Measurements from ENCODE around the gene PLK3. TPM values are rescaled to one million over a fixed set of nuclear protein-coding genes. Genes with fewer than 3 reads are reported as not detected.

The PLK3 gene
- total RNA-seq, 2 experiments from 2014 or later, result 52.1 to 52.7 TPM

DNA sequence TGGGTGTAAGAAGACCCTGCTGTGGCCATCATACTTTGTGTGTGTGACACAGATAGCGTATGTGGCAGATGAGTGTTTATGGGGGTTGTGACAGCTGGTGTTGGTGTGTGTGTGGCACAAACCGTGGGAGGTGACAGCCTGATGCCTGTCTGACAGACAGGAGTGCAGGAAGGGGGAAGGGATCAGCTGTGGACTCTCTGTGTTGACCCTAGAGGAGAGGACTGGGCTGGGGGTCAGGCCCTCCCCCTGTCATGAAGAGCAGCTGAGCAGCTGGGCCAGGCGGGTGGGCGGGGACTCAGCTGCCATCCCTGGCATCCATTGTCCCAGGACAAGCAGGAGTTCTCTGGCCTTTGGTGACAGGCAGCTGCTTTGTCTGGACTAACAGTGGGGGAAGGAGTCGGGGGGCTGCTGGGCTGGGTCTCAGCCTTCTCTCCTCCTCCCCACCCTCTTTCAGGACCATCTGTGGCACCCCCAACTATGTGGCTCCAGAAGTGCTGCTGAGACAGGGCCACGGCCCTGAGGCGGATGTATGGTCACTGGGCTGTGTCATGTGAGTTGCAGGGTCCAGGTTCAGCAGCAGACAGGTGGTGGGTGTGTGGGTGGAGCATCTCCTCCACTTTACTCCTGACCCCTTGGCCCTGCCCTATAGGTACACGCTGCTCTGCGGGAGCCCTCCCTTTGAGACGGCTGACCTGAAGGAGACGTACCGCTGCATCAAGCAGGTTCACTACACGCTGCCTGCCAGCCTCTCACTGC is 2.3 kb downstream of the PLK3 start:
- CTCF ChIA-PET, result no interaction called here
- H3K9me3 Mint-ChIP-seq (ENCODE audit: low read depth), result no peaks in the 10 kb centered on the region
- DNase-seq, result peak; percentile 45

DNA sequence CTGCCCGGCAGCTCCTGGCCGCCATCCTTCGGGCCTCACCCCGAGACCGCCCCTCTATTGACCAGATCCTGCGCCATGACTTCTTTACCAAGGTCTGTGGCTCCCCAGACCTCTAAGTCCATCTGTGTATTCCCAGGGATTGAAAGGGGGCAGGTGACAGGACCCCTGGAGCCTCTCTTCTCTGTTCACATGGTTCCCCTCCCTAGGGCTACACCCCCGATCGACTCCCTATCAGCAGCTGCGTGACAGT is 2.8 kb downstream of the PLK3 start:
- no peaks in the 10 kb centered on the region for H3K9me3 Mint-ChIP-seq (ENCODE audit: low read depth)
- DNase-seq (no peak), ATAC-seq (no peak)
- CTCF ChIA-PET, result no interaction called here
- H3K4me3 Mint-ChIP-seq, result peak overlapping the region; percentile 87
- POLR2A ChIA-PET, result interaction anchor here (1.4 to 5.1 kb wide), 2 partner anchors 17 to 81 kb away, joined by 4 to 186 read pairs; no protein-coding TSS in a partner anchor
- intact Hi-C loops (cut with DNase I, micrococcal nuclease), result loop anchor here (10.0 kb wide), 2 partner anchors 502 to 692 kb away; partner anchors contain the start of gene TESK2 (in 1 of the 2)
- H3K27ac Mint-ChIP-seq, result peak overlapping the region; percentile 88
- peaks cover 63% of the 10 kb centered on the region for H3K36me3 Mint-ChIP-seq (ENCODE audit: low read depth)
- peaks cover 65% of the 10 kb centered on the region for H3K4me1 Mint-ChIP-seq
- H3K27me3 Mint-ChIP-seq, result no peaks in the 10 kb centered on the region

More for the DNA sequence above, 2.3 kb downstream of the PLK3 start:
- POLR2A ChIA-PET, result interaction anchor here (1.4 to 5.1 kb wide), 3 partner anchors 17 to 81 kb away, joined by 4 to 186 read pairs (median 21); partner anchors contain the start of gene RNU5D-1
- Mint-ChIP-seq H3K36me3 (ENCODE audit: low read depth) (peaks cover 62% of the 10 kb centered on the region), H3K27ac (peak overlapping the region; percentile 92), H3K27me3 (no peaks in the 10 kb centered on the region), H3K4me3 (peak overlapping the region; percentile 87), H3K4me1 (peaks cover 60% of the 10 kb centered on the region)
- intact Hi-C loops (cut with DNase I, micrococcal nuclease), result loop anchor here (10.0 kb wide), 2 partner anchors 502 to 692 kb away; partner anchors contain the start of gene TESK2 (in 1 of the 2)
- ATAC-seq, result no peak

DNA sequence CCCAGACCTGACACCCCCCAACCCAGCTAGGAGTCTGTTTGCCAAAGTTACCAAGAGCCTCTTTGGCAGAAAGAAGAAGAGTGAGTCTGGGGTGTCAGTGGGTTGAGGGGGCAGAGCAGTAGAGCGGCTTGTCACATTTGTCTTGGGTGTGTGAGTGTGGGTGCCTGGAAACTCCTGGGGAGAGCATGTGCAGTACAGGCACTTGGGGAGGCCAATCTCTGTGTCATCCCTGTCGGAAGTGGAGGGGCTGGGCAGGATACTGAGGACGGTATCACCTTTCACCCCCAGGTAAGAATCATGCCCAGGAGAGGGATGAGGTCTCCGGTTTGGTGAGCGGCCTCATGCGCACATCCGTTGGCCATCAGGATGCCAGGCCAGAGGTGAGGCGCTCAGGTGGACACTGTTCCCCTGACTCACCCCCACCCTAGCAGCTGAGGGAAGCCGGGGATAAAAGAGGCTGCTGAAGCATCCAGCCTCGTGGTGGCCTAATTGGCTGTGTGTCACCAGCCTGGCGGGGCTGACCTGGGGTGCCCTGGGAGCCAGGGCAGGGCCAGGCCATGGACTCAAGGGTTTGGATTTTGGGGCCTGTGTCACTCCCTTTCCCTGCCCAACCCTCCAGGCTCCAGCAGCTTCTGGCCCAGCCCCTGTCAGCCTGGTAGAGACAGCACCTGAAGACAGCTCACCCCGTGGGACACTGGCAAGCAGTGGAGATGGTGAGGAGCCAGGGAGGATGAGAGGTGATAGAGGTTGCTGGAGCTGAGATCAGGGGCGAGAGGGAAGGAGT is 3.3 kb downstream of the PLK3 start:
- H3K4me3 Mint-ChIP-seq, result peak overlapping the region; percentile 87
- H3K9me3 Mint-ChIP-seq (ENCODE audit: low read depth), result no peaks in the 10 kb centered on the region
- DNase-seq (peak; percentile 27), ATAC-seq (no peak)
- ChIA-PET CTCF (no interaction called here), POLR2A (interaction anchor here (1.4 to 8.5 kb wide), 2 partner anchors 16 to 82 kb away, joined by 4 to 337 read pairs; no protein-coding TSS in a partner anchor)
- H3K36me3 Mint-ChIP-seq (ENCODE audit: low read depth), result peaks cover 63% of the 10 kb centered on the region
- intact Hi-C loops (cut with DNase I, micrococcal nuclease), result loop anchor here (10.0 kb wide), 2 partner anchors 501 to 691 kb away; partner anchors contain the start of gene TESK2 (in 1 of the 2)
- no peaks in the 10 kb centered on the region for H3K27me3 Mint-ChIP-seq
- H3K27ac Mint-ChIP-seq, result peak overlapping the region; percentile 88
- H3K4me1 Mint-ChIP-seq, result peaks cover 69% of the 10 kb centered on the region

DNA sequence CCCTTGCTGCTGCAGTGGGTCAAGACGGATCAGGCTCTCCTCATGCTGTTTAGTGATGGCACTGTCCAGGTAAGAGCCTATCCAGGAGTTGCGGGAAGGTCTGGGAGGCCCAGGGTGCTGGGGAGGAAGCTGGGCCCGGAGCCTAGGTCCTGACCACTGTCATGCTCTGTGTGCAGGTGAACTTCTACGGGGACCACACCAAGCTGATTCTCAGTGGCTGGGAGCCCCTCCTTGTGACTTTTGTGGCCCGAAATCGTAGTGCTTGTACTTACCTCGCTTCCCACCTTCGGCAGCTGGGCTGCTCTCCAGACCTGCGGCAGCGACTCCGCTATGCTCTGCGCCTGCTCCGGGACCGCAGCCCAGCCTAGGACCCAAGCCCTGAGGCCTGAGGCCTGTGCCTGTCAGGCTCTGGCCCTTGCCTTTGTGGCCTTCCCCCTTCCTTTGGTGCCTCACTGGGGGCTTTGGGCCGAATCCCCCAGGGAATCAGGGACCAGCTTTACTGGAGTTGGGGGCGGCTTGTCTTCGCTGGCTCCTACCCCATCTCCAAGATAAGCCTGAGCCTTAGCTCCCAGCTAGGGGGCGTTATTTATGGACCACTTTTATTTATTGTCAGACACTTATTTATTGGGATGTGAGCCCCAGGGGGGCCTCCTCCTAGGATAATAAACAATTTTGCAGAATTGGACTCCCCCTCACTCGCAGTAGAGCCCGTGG is 5.3 kb downstream of the PLK3 start:
- ChIA-PET POLR2A (interaction anchor here (0.5 to 8.5 kb wide), 6 partner anchors 13 to 84 kb away, joined by 3 to 337 read pairs (median 6); partner anchors contain the start of gene RNU5D-1), CTCF (interaction anchor here (0.5 to 1.8 kb wide), 2 partner anchors 12 to 207 kb away, joined by 3 to 4 read pairs; no protein-coding TSS in a partner anchor)
- ATAC-seq (no peak), DNase-seq (peak; percentile 13)
- Mint-ChIP-seq H3K36me3 (ENCODE audit: low read depth) (peaks cover 67% of the 10 kb centered on the region), H3K27me3 (no peaks in the 10 kb centered on the region), H3K4me1 (peaks cover 80% of the 10 kb centered on the region), H3K9me3 (ENCODE audit: low read depth) (no peaks in the 10 kb centered on the region), H3K27ac (peak overlapping the region; percentile 77), H3K4me3 (no peak overlapping the region)
- intact Hi-C loops (cut with DNase I, micrococcal nuclease), result loop anchor here (2.0 to 10.0 kb wide), 4 partner anchors 173 to 777 kb away; partner anchors contain the start of gene TESK2 (in 1 of the 2)

DNA sequence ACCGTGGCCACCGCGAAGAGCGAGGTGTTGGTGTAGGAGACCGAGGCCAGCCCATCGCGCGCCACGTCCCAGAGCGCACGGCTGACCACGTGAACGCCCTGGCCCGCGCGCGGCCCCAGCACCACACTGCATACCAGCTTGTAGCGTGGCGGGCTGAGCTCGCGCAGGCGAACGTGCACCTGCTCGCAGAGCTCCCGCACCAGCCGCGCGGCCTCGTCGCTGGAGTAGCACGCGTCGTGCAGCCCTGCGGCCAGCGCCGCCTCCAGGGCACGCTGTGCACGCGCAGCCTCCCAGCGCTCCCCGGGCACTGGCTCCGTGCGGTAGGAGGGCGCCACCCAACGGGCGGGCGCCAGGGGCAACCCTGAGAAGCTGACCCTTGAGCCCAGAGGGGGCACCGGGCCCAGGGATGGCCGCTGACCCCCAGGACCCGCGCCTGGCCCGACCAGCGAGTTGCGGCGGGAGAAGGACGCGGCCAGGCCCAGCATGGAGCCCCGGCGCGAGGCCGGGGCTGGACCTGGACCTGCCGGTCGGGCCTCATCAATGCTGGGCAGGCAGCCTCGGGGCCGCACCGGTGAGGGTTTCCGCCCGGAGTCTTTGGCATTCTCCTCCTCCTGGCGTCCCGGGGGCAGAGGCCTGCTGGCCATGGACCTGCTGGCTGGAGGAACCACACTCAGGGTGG is 6.0 kb downstream of the PLK3 start:
- no peak for ATAC-seq
- H3K4me3 Mint-ChIP-seq, result no peak overlapping the region
- H3K27ac Mint-ChIP-seq, result peak overlapping the region; percentile 99
- POLR2A ChIA-PET, result interaction anchor here (0.6 to 8.5 kb wide), 12 partner anchors 8 to 777 kb away, joined by 3 to 337 read pairs (median 4); partner anchors contain the start of genes AKR1A1, BEST4, RNU5D-1 and RPS8
- intact Hi-C loops (cut with DNase I, micrococcal nuclease), result loop anchor here (2.0 to 10.0 kb wide), 4 partner anchors 174 to 777 kb away; partner anchors contain the start of gene TESK2 (in 1 of the 2)
- peak; percentile 17 for DNase-seq
- no peaks in the 10 kb centered on the region for H3K27me3 Mint-ChIP-seq
- peaks cover 64% of the 10 kb centered on the region for H3K36me3 Mint-ChIP-seq (ENCODE audit: low read depth)
- H3K9me3 Mint-ChIP-seq (ENCODE audit: low read depth), result no peaks in the 10 kb centered on the region
- CTCF ChIA-PET, result interaction anchor here (1.8 to 3.7 kb wide), 2 partner anchors 12 to 13 kb away, joined by 4 to 41 read pairs; no protein-coding TSS in a partner anchor
- H3K4me1 Mint-ChIP-seq, result peaks cover 87% of the 10 kb centered on the region

DNA sequence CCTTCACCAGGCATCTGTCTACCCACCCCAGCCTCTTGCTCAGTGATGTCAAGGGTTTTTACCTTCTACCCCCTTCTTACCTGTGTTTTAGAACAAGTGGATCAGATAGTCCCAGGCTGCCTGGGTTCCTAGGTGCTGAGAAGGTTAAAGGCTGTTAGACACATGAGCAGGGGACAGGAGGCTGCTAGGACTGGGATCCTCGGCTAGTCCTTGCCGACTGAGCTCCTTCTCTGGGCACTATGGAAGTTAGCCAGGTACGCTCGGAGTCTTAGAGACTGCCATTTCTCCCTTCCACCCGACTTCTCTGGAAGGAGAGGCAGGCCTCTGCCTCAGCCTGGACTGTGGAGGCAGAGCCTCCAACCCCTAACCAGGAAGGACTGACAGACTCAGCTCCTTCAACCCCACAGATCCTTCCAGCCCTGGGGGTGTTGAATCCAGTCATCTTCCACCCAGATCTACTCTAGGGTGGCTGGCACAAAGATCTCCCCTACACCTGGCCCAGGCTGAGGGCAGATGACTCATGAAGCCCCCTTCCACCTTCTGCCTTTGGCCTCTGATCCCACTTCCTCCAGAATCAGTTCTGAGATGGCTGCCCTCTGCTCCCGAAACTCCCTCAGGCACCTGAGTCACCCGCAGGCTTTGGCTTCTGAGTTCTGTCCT is 6.7 kb downstream of the PLK3 start, which contains the start of gene DYNLT4:
Gene DYNLT4, minus strand, starts transcription at position 648 of the 660 bp plus-strand sequence. CDS start 683 bp downstream, outside the sequence.
- no peaks in the 10 kb centered on the region for H3K9me3 Mint-ChIP-seq (ENCODE audit: low read depth)
- ATAC-seq, result peak; percentile 2
- DNase-seq, result no peak
- H3K4me3 Mint-ChIP-seq, result peak within 1 kb of the TSS; percentile 87
- intact Hi-C loops (cut with DNase I, micrococcal nuclease), result loop anchor here (1.0 to 10.0 kb wide), 6 partner anchors 68 to 776 kb away; partner anchors contain the start of genes KIF2C (in 1 of the 2) and TESK2 (in 1 of the 2)
- H3K27ac Mint-ChIP-seq, result peak within 1 kb of the TSS; percentile 99
- POLR2A ChIA-PET, result interaction anchor here (0.6 to 8.5 kb wide), 10 partner anchors 10 to 777 kb away, joined by 3 to 337 read pairs (median 6); partner anchors contain the start of genes AKR1A1, BEST4, KIF2C and RNU5D-1
- H3K27me3 Mint-ChIP-seq, result no peaks in the 10 kb centered on the region
- H3K36me3 Mint-ChIP-seq (ENCODE audit: low read depth), result peaks cover 64% of the 10 kb centered on the region
- H3K4me1 Mint-ChIP-seq, result peaks cover 92% of the 10 kb centered on the region
- CTCF ChIA-PET, result interaction anchor here (0.8 to 3.7 kb wide), 4 partner anchors 11 to 839 kb away, joined by 3 to 41 read pairs (median 4); partner anchors contain the start of gene RNU5D-1

DNA sequence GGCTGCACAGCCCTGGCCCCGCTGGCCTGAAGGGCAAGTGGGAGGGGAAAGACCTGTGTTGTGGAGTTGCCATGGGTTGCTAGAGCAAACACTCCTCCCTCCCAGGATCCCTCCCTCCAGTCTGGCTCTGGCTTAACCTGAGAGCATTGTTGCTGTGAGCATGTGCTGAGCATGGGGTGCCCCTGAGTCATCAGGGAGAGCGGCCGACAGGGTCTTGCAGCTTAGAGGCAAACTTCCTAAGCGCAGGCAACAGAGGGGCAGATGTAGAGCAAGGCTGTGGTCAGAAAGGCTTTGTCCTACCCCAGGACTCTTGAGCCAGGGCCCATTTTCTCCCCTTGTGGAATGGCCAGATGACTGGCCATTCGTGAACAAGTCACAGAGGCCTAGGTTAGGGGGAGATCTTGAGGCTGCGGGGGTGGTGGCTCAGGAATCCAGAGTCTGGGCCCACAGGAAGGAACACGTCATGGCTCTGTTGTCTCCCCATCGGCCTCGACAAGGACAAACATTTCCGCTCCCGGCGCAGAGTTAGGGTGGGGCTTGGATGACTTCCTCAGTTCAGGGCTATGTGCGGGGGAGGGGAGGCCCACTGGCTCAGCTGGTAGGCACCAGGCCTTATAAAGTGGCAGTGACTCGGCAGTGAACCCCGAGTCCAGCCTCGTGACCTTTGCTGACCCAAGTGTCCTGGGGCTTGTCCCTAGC is 7.3 kb downstream of the PLK3 start:
- Mint-ChIP-seq H3K36me3 (ENCODE audit: low read depth) (peaks cover 61% of the 10 kb centered on the region), H3K4me3 (peak overlapping the region; percentile 87), H3K9me3 (ENCODE audit: low read depth) (no peaks in the 10 kb centered on the region), H3K4me1 (peaks cover 92% of the 10 kb centered on the region), H3K27me3 (no peaks in the 10 kb centered on the region), H3K27ac (peak overlapping the region; percentile 99)
- DNase-seq (peak; percentile 94), ATAC-seq (peak; percentile 57)
- POLR2A ChIA-PET, result interaction anchor here (0.9 to 8.5 kb wide), 10 partner anchors 11 to 533 kb away, joined by 3 to 337 read pairs (median 13); partner anchors contain the start of genes BEST4, KIF2C, MUTYH and RNU5D-1
- CTCF ChIA-PET, result interaction anchor here (0.8 to 3.7 kb wide), 10 partner anchors 9 to 839 kb away, joined by 3 to 41 read pairs (median 5); partner anchors contain the start of genes HECTD3, RNU5D-1 and UROD
- intact Hi-C loops (cut with DNase I, micrococcal nuclease), result loop anchor here (1.0 to 10.0 kb wide), 8 partner anchors 31 to 775 kb away; partner anchors contain the start of genes KIF2C (in 1 of the 2) and TESK2 (in 1 of the 2)

DNA sequence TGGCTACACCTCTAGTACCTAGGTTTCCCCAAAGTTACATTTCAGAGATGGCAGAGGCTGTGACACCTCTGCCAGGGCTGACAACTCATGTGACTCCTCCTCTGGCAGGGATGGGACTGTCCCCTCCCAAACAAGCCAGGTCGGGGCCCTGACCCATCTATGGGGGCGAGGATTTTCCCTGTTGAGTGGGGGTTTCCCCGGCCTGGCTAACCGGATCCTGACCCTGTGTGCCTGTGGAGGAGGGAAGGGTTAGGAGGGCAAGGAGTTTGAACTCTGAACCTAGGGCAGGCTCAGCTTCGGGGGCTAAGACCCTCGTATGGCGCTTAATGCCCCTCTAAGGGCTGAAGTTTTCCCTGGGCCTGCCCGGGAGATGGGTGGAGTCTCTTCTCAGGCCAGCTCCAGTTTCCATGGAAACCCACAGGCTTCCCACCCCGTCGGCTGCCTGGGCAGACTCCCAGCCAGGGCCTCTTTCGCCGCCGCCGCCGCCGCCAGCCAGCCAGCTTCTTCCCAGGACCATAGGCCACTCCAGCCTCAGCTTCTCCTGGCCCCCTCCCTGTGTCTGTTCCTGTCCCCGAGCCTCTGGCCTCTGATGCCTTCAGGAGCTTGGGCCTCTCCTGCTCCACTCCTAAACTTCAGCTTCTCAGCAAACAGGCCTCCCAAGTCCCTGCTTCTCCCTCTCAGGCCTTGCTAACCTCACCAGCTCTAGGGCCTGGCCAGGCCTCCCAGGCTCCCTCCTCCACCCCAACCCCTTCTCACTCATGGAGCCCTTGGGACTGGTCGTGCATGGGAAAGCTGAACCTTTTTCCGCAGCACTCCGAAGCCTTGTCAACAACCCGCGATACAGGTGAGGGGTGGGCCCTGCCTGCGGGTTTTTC is 8.1 kb downstream of the PLK3 start, which contains the start of gene BTBD19:
Gene BTBD19, plus strand, starts transcription at position 461 of the 875 bp plus-strand sequence. Its CDS starts 298 bp downstream, at position 759.
- H3K27ac Mint-ChIP-seq, result peak within 1 kb of the TSS; percentile 99
- POLR2A ChIA-PET, result interaction anchor here (0.9 to 8.5 kb wide), 18 partner anchors 8 to 777 kb away, joined by 3 to 337 read pairs (median 8); partner anchors contain the start of genes BEST4, KIF2C, MUTYH and PLK3
- CTCF ChIA-PET, result interaction anchor here (0.6 to 3.7 kb wide), 18 partner anchors 8 to 533 kb away, joined by 3 to 41 read pairs (median 5); partner anchors contain the start of genes HECTD3, PLK3, RNU5D-1 and UROD
- peak within 1 kb of the TSS; percentile 87 for H3K4me3 Mint-ChIP-seq
- no peaks in the 10 kb centered on the region for H3K9me3 Mint-ChIP-seq (ENCODE audit: low read depth)
- intact Hi-C loops (cut with DNase I, micrococcal nuclease), result loop anchor here (2.0 to 10.0 kb wide), 5 partner anchors 31 to 687 kb away; partner anchors contain the start of gene TESK2 (in 1 of the 2)
- H3K36me3 Mint-ChIP-seq (ENCODE audit: low read depth), result peaks cover 53% of the 10 kb centered on the region
- no peaks in the 10 kb centered on the region for H3K27me3 Mint-ChIP-seq
- peaks cover 91% of the 10 kb centered on the region for H3K4me1 Mint-ChIP-seq
- DNase-seq (peak; percentile 91), ATAC-seq (peak; percentile 60)
